Left ventricle myocardium inferior (tissue), 1 donor: Measurements from ENCODE around the gene SPNS2. TPM values are rescaled to one million over a fixed set of nuclear protein-coding genes. Genes with fewer than 3 reads are reported as not detected.

Source experiments
- DNase-seq: peaks from one replicate; pipeline ENCODE4 v3.0.0-alpha.2; 2020
- H3K27ac ChIP-seq: fragments of 200-600 bp; replicated peaks from 2 replicates; pipeline ENCODE4 v1.8.0; 2021
- H3K27me3 ChIP-seq: fragments of 200-600 bp; 2 replicates; pipeline ENCODE4 v1.8.0; 2021; ENCODE audit warnings: low read depth
- H3K36me3 ChIP-seq: fragments of 200-600 bp; 2 replicates; pipeline ENCODE4 v1.8.0; 2021
- H3K4me1 ChIP-seq: fragments of 200-600 bp; 2 replicates; pipeline ENCODE4 v1.8.0; 2021
- H3K4me3 ChIP-seq: fragments of 200-600 bp; 2 replicates; pipeline ENCODE4 v1.8.0; 2021; ENCODE audit warnings: mild to moderate bottlenecking, moderate library complexity
- H3K9me3 ChIP-seq: fragments of 200-600 bp; replicated peaks from 2 replicates; pipeline ENCODE4 v1.8.0; 2021
- intact Hi-C: fragments of 100-400 bp; cut with micrococcal nuclease; formaldehyde crosslinking; loops from one replicate; pipeline ENCODE4 v1.11.0; 2022
- total RNA-seq: library from RNA; stranded (reverse); fragmentation: NEBNext Ultra II Directional; extraction: Animal tissue kit (Norgen Biotek cat#: 25700); gene quantifications from one replicate; pipeline ENCODE4 v1.2.1, GENCODE V29; 2021
- TF ChIP-seq, protein P1 (sequence below): fragments of 200-600 bp; IDR thresholded peaks from 2 replicates; pipeline ENCODE4 v1.8.0; 2021; ENCODE audit warnings: antibody characterized with exemption, mild to moderate bottlenecking, borderline replicate concordance
- donor health status: DM: no; HTN: yes; CAD: no; lungs with severe emphysema.

SPNS2 gene
- total RNA-seq, 1 donor from 2014 or later: 11.2 TPM

- no peaks in the 10 kb centered on the region for H3K36me3 ChIP-seq
- H3K9me3 ChIP-seq: no peaks in the 10 kb centered on the region
- H3K27me3 ChIP-seq: no peaks in the 10 kb centered on the region
- peak overlapping the region; percentile 93 for H3K27ac ChIP-seq
- intact Hi-C loops: no loop called here
- DNase-seq: no peak
- TF ChIP-seq, protein P1, sequence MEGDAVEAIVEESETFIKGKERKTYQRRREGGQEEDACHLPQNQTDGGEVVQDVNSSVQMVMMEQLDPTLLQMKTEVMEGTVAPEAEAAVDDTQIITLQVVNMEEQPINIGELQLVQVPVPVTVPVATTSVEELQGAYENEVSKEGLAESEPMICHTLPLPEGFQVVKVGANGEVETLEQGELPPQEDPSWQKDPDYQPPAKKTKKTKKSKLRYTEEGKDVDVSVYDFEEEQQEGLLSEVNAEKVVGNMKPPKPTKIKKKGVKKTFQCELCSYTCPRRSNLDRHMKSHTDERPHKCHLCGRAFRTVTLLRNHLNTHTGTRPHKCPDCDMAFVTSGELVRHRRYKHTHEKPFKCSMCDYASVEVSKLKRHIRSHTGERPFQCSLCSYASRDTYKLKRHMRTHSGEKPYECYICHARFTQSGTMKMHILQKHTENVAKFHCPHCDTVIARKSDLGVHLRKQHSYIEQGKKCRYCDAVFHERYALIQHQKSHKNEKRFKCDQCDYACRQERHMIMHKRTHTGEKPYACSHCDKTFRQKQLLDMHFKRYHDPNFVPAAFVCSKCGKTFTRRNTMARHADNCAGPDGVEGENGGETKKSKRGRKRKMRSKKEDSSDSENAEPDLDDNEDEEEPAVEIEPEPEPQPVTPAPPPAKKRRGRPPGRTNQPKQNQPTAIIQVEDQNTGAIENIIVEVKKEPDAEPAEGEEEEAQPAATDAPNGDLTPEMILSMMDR: no peak
- peaks cover 51% of the 10 kb centered on the region for H3K4me1 ChIP-seq
- H3K4me3 ChIP-seq: no peak overlapping the region
Measured at GRCh38 chr17:4520894-4521600, 22.4 kb downstream of the SPNS2 start.

DNA sequence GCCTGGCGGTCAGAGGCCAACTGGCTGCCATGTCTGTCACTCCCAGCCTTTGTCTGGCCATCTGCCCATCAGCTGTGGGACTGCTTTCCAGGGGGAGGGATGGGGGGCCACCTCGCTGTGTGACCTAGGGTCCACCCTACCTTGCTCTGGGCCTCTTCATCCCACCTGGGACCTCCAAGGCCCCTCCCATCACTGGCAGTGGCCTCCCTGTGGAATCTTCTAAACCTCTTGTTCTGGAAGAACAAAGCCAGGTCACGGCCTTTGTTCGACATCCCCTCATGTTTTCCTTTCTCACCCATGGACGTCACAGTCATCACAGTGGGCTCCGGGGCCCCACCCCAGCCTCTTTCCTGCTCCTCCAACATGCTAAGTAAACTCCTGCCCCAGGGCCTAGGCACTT lies 24.0 kb downstream of the SPNS2 start:
- H3K27me3 ChIP-seq: no peaks in the 10 kb centered on the region
- H3K27ac ChIP-seq: peak overlapping the region; percentile 93
- no peak overlapping the region for H3K4me3 ChIP-seq
- intact Hi-C loops: no loop called here
- H3K4me1 ChIP-seq: peaks cover 67% of the 10 kb centered on the region
- DNase-seq: no peak
- no peaks in the 10 kb centered on the region for H3K36me3 ChIP-seq
- TF ChIP-seq, protein P1: no peak
- no peaks in the 10 kb centered on the region for H3K9me3 ChIP-seq

DNA sequence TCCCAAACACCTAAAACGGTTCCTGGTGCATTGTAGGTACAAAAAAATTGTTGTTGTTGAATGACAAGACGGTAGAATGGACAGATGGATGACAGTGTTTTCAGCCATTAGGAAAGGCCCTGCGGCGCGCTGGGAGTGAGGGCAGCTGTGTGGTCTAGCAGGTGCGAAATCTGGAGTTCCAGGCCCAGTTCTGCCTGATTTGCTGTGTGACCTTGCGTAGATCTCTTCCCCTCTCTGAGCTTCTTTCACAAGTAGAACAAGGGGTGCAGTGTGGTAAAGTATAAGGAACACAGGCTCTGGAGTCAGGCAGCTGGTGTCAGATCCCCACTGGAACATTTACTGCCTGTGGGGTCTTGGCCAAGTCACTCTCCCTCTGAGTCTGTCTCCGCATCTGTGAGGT lies 25.3 kb downstream of the SPNS2 start:
- no peak for DNase-seq
- no peaks in the 10 kb centered on the region for H3K36me3 ChIP-seq
- H3K27ac ChIP-seq: no peak overlapping the region
- intact Hi-C loops: no loop called here
- no peaks in the 10 kb centered on the region for H3K9me3 ChIP-seq
- H3K27me3 ChIP-seq: no peaks in the 10 kb centered on the region
- H3K4me3 ChIP-seq: no peak overlapping the region
- peaks cover 73% of the 10 kb centered on the region for H3K4me1 ChIP-seq
- TF ChIP-seq, protein P1: no peak

DNA sequence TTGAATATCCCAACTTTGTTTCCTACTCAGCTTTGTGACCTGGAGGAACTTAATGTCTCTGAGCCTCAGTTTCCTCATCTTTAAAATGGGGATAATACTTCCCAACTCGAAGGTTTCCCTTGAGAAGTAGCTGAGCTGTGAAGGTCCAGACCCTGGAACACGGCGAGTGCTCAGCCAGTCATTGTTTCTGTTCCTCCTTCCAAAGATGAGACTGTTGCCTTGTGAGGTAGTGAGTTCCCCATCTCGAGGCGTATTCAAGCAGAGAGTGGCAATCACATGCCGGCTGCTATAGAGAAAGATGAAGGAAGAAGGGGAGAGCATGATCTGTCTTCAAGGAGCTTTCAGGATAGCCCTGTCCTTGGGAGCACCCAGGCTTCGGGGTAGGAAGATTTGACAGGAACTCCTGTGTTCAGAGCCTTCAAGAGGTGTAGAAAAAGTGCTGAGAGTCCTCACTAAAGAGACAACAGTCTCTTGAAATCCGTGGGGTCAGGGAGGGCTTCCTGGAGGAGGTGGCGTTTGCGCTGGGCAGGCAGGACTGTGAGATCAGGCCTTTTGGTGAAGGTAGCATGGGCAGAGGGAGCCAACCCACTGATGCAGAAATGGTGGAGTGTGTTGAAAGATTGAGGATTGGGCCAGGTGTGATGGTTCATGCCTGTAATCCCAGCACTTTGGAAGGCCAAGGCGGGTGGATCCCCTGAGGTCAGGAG lies 27.2 kb downstream of the SPNS2 start:
- TF ChIP-seq, protein P1: no peak
- intact Hi-C loops: no loop called here
- Histone ChIP-seq H3K9me3 (no peaks in the 10 kb centered on the region), H3K27me3 (no peaks in the 10 kb centered on the region), H3K4me3 (no peak overlapping the region), H3K27ac (no peak overlapping the region), H3K36me3 (no peaks in the 10 kb centered on the region), H3K4me1 (peaks cover 73% of the 10 kb centered on the region)
- DNase-seq: no peak

DNA sequence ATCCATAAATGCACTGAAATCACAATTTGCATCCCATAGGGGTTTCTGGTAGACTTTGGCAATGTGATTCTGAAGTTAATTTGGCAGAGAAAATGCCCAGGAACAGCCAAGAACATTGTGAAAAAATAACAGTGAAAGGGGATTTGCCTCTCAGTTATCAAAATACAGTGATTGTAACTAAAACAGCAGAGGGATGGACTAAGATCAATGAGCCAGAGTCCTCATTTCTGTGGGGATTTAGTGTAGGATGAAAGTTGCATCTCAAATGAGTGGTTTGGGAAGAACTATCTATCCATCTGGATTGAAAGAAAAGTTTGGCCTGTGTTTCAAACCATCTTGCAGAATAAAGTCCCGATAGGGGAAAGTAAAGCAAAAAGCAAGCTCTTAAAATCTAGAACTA lies 28.5 kb downstream of the SPNS2 start:
- TF ChIP-seq, protein P1: no peak
- no peak for DNase-seq
- H3K9me3 ChIP-seq: no peaks in the 10 kb centered on the region
- H3K27me3 ChIP-seq: no peaks in the 10 kb centered on the region
- peaks cover 70% of the 10 kb centered on the region for H3K4me1 ChIP-seq
- intact Hi-C loops: no loop called here
- no peaks in the 10 kb centered on the region for H3K36me3 ChIP-seq
- H3K4me3 ChIP-seq: no peak overlapping the region
- H3K27ac ChIP-seq: peak overlapping the region; percentile 46
